ENCODE results near the gene STAMBPL1. TPM values are rescaled to one million over a fixed set of nuclear protein-coding genes. Genes with fewer than 3 reads are reported as not detected.

Gene STAMBPL1
- 22.7 and 30.5 TPM in 2 replicates for total RNA-seq

DNA sequence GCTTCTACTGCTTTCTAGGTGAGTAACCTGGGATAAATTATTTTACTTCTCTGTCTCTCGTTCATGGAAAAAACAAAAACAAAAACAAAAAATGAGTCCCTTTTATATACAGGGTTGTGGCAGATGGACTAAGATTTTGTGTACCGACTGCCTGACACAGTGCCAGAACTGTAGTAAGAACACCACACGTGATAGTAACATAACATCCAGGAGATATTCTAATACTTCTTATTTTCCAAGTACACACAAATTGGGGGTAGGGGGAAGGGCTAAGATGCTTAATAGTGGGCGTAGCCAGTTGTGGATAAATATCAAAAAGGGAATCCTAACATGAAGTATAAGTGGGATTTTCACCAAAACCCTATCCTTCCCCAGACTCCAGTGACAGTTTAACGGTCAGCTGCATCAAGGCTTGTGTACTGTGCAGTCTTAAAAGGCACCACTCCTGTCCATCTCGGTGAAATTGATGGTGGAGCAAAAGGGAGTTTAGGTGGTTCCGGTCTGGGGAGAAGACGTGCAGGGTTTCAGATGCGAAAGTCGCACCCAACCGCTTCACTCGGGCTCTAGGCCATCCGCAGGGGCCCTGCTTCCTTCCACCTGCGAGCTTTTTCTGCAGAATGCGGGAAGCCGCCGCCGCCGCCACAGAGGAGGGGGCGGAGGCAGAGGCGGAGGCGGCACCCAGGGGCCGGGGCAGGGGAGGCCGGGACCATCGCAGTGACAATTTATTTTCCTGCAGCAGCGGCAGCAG is at the start of gene STAMBPL1:
TSS of gene STAMBPL1 (plus strand) at position 712 of the 748 bp plus-strand sequence. CDS start 21,464 bp downstream, outside the sequence.

GRCh38 chr10:88851706-88852105 is 28.3 kb upstream of the STAMBPL1 start, which contains the start of gene ANKRD22:
ANKRD22 (minus strand) TSS chr10:88851844; CDS start chr10:88851607, 237 bp downstream.

DNA sequence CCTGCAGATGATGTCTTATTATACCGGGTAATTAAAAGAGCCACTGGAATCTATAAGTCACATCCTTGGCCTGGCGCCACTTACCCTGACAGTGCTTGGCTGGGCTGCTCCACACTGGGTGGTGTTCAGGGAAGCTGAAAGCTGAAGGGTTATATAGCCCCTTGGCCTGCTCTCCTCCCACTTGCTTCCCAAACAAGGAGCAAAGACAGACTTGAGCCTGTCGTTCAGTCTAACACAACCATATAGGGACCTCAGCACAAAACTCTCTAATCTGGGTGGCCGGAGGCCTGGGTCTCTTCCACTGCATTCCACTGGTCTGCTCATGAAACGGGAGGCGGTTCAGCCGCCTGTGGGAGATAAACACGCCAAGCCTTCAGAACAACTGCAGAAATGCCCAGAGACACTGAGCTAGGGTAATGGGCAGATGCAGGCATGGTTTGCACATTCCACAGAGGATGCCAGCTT is 72.6 kb downstream of the STAMBPL1 start, which contains the start of gene ACTA2:
TSS of gene ACTA2 (minus strand) at position 127 of the 465 bp plus-strand sequence. CDS start 3,843 bp downstream, outside the sequence.

Other genes with a start within 250 kb of the STAMBPL1 start
- gene LIPF, start 215.8 kb upstream of the STAMBPL1 start, total RNA-seq = not detected in 2 replicates
- gene LIPK, start 174.0 kb upstream of the STAMBPL1 start, total RNA-seq = not detected in 2 replicates
- gene LIPN, start 120.2 kb upstream of the STAMBPL1 start, total RNA-seq = not detected in 2 replicates
- not detected in 2 replicates for gene LIPM, start 77.5 kb upstream of the STAMBPL1 start, total RNA-seq
- gene ANKRD22, start 28.4 kb upstream of the STAMBPL1 start, total RNA-seq = 0.16 TPM in 1 of 2 replicates, not detected in the other
- 271 and 376 TPM in 2 replicates for gene ACTA2, start 72.5 kb downstream of the STAMBPL1 start, total RNA-seq
- gene FAS, start 110.6 kb downstream of the STAMBPL1 start, total RNA-seq = 76.9 and 77.9 TPM in 2 replicates